Osteoblast (primary cell): Measurements from ENCODE around the gene RELN. TPM values are rescaled to one million over a fixed set of nuclear protein-coding genes. Genes with fewer than 3 reads are reported as not detected.

ENCODE experiments used
- DNase-seq: peaks from one replicate; pipeline ENCODE4 v3.0.0; 2011; ENCODE audit warnings: low spot score, mixed read lengths; ENCODE audit not compliant: insufficient read length; ENCODE audit errors: missing footprints
- H2AFZ ChIP-seq: 2 replicates; pipeline ENCODE4 v1.6.0; 2011; ENCODE audit warnings: mild to moderate bottlenecking, low read length
- H3K27ac ChIP-seq: 2 replicates; pipeline ENCODE4 v1.5.1; 2011; ENCODE audit warnings: mild to moderate bottlenecking, low read depth, low read length, moderate library complexity
- H3K27me3 ChIP-seq: 2 replicates; pipeline ENCODE4 v1.6.0; 2012; ENCODE audit warnings: mild to moderate bottlenecking, control low read depth, inconsistent platforms, low read length, moderate library complexity; ENCODE audit not compliant: insufficient read depth
- H3K36me3 ChIP-seq: 2 replicates; pipeline ENCODE4 v1.5.1; 2011; ENCODE audit warnings: mild to moderate bottlenecking, low read length, control low read depth, moderate library complexity; ENCODE audit not compliant: insufficient read depth
- H3K4me1 ChIP-seq: 2 replicates; pipeline ENCODE4 v1.5.1; 2011; ENCODE audit warnings: mild to moderate bottlenecking, low read length, control low read depth, moderate library complexity; ENCODE audit not compliant: insufficient read depth
- H3K4me2 ChIP-seq: 2 replicates; pipeline ENCODE4 v1.6.0; 2011; ENCODE audit warnings: mild to moderate bottlenecking, low read length; ENCODE audit not compliant: insufficient read depth
- H3K4me3 ChIP-seq: fragments of 200-600 bp; sonication (generic); 3 replicates; pipeline ENCODE4 v1.5.1; 2012; ENCODE audit warnings: mild to moderate bottlenecking, low read length, inconsistent platforms; ENCODE audit not compliant: insufficient read depth
- H3K79me2 ChIP-seq: 2 replicates; pipeline ENCODE4 v1.6.0; 2012; ENCODE audit warnings: mild to moderate bottlenecking, low read length, control low read depth, inconsistent platforms; ENCODE audit not compliant: insufficient read depth
- H3K9me3 ChIP-seq: 2 replicates; pipeline ENCODE4 v1.5.1; 2011; ENCODE audit warnings: low read depth, low read length, control low read depth
- H4K20me1 ChIP-seq: 2 replicates; pipeline ENCODE4 v1.6.0; 2012; ENCODE audit warnings: mild to moderate bottlenecking, low read length, control low read depth; ENCODE audit not compliant: insufficient read depth
- total RNA-seq: library from RNA; depleted of rRNA; stranded (reverse); fragments of >200 nt; gene quantifications from 2 replicates; pipeline ENCODE4 v1.2.3, GENCODE V29; 2012
- TF ChIP-seq, protein P1 (sequence below): IDR thresholded peaks from 2 replicates; pipeline ENCODE4 v1.5.1; 2011; ENCODE audit warnings: mild to moderate bottlenecking, low read depth, low read length, moderate library complexity; ENCODE audit errors: extremely low read depth

The RELN gene
- total RNA-seq, 1 donor, result 0.36 TPM

DNA sequence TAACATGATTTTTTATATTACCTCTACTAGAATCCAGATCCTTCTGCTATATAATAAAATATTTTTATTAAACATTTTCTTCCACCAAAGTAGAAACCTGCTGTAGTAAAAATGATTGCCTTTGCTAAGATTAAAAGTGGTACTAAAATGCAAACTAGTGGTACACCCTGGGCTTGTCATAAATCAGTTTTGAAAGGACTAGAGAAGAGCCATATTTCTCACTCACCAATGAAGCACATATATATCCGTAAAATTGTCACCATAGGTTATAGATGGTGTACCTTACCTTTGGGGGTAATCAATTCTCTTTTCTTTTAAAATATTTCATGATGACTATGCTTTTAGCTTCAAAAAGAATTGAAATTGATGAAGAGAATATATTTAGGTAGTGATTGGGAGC lies 290.4 kb downstream of the RELN start:
- TF ChIP-seq, protein P1, sequence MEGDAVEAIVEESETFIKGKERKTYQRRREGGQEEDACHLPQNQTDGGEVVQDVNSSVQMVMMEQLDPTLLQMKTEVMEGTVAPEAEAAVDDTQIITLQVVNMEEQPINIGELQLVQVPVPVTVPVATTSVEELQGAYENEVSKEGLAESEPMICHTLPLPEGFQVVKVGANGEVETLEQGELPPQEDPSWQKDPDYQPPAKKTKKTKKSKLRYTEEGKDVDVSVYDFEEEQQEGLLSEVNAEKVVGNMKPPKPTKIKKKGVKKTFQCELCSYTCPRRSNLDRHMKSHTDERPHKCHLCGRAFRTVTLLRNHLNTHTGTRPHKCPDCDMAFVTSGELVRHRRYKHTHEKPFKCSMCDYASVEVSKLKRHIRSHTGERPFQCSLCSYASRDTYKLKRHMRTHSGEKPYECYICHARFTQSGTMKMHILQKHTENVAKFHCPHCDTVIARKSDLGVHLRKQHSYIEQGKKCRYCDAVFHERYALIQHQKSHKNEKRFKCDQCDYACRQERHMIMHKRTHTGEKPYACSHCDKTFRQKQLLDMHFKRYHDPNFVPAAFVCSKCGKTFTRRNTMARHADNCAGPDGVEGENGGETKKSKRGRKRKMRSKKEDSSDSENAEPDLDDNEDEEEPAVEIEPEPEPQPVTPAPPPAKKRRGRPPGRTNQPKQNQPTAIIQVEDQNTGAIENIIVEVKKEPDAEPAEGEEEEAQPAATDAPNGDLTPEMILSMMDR, result no peak
- Histone ChIP-seq H3K27ac (no peak overlapping the region), H2AFZ (no peak overlapping the region), H3K9me3 (no peaks in the 10 kb centered on the region), H3K79me2 (no peaks in the 10 kb centered on the region), H3K27me3 (no peaks in the 10 kb centered on the region), H3K4me3 (no peak overlapping the region), H3K4me2 (no peak overlapping the region), H3K4me1 (peaks cover 12% of the 10 kb centered on the region), H3K36me3 (no peaks in the 10 kb centered on the region), H4K20me1 (no peaks in the 10 kb centered on the region)
- DNase-seq, result no peak

DNA sequence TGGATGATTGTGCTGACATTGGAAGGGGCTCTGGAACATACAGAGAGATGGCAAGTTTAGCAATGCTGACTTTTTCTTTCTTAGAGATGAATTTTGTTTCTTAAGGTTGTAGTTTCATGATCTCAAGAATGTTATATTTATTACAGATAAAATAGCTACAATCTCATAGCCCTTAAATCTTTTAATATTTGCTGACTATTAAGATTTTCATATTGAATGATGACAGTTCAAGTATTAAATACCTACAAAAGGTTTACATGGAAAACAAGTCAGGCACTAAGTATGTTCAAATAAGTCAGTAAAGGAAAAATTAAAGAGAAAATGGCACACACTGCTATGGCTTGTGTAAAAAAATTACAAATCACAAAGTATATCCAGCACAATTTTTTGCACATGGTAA lies 291.4 kb downstream of the RELN start:
- no peak overlapping the region for H3K4me3 ChIP-seq
- no peak for DNase-seq
- no peaks in the 10 kb centered on the region for H3K79me2 ChIP-seq
- H3K9me3 ChIP-seq, result no peaks in the 10 kb centered on the region
- no peaks in the 10 kb centered on the region for H4K20me1 ChIP-seq
- H3K4me2 ChIP-seq, result no peak overlapping the region
- no peak overlapping the region for H3K27ac ChIP-seq
- H3K36me3 ChIP-seq, result no peaks in the 10 kb centered on the region
- H3K27me3 ChIP-seq, result no peaks in the 10 kb centered on the region
- no peak overlapping the region for H2AFZ ChIP-seq
- TF ChIP-seq, protein P1, result no peak
- peaks cover 12% of the 10 kb centered on the region for H3K4me1 ChIP-seq

DNA sequence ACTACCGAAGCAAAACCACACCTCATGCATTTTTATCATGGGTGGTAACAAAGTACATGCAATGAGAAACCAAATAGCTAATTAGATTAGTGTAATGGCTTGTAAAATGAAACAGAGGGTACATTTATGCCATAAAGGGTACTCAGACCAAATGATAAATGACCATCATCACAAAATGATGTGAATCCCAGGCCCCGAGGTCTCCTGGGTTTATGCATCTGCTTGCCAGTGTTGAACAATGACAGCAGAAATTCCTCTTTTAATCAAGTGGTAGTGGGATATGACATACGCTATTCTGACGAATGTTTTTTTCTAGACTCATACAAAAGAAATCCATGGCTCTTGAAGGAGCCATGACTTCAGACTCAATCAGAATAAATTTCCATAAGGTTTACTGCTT lies 293.9 kb downstream of the RELN start:
- Histone ChIP-seq H3K79me2 (no peaks in the 10 kb centered on the region), H2AFZ (no peak overlapping the region), H3K9me3 (no peaks in the 10 kb centered on the region), H3K4me1 (no peaks in the 10 kb centered on the region), H3K36me3 (no peaks in the 10 kb centered on the region), H3K27me3 (no peaks in the 10 kb centered on the region), H3K4me3 (no peak overlapping the region), H3K27ac (no peak overlapping the region), H3K4me2 (no peak overlapping the region), H4K20me1 (no peaks in the 10 kb centered on the region)
- DNase-seq, result no peak
- TF ChIP-seq, protein P1, result no peak

DNA sequence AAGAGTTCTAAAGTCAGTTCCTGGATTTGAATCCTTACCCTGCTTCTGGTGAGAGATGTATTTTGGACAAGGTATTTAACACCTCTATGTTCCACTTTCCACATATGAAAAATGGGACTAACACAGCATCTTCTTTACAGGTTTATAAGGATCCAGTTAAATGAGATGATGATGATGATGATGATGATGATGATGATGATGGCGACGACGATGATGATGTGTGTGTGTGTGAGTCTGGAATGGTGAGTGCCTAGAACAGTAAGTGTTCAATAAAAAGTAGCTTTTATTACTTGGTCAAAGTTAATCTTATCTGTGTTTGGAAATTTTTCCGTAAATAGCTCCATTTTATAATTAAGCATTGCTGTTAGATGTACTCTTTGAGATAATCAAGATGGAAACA lies 295.2 kb downstream of the RELN start:
- H3K27me3 ChIP-seq, result no peaks in the 10 kb centered on the region
- TF ChIP-seq, protein P1, result no peak
- no peaks in the 10 kb centered on the region for H4K20me1 ChIP-seq
- H3K27ac ChIP-seq, result no peak overlapping the region
- no peaks in the 10 kb centered on the region for H3K79me2 ChIP-seq
- no peak overlapping the region for H2AFZ ChIP-seq
- H3K9me3 ChIP-seq, result no peaks in the 10 kb centered on the region
- H3K36me3 ChIP-seq, result no peaks in the 10 kb centered on the region
- no peak overlapping the region for H3K4me2 ChIP-seq
- H3K4me3 ChIP-seq, result no peak overlapping the region
- DNase-seq, result no peak
- H3K4me1 ChIP-seq, result peaks cover 2% of the 10 kb centered on the region
